Activated CD4-positive, alpha-beta T cell treated with anti-CD3 and anti-CD28 coated beads, Interleukin-2, Interleukin-4, amounts not matched to agents 100 ng/mL and 50 ng/mL, durations not matched to agents 16 hours and 8 hours (primary cell): ENCODE data around the gene PHF2.

Experiments
- DNase-seq: peaks from one replicate; pipeline ENCODE4 v3.0.0-alpha.2; 2020; ENCODE audit warnings: low spot score

Gene PHF2

DNA sequence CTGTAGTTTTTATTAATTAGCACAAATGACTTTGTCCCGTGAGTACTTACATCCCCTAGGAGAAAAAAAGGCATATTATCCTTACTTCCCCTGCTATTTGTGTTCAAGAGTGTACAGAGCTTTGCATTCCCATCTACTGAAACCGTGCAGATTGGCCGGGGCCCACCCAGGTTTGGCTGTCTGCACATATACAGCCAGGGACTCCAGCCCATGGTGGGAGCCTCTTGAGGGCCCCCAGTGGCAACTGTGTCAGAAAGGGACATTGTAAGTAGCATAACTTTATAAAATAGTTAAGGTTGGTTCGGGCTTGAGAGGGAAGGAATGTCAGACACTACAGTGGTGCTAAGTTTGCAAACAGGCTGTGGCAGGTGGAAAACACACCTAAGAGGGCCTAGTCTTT, 24.7 kb downstream of the PHF2 start:
- DNase-seq = no peak

DNA sequence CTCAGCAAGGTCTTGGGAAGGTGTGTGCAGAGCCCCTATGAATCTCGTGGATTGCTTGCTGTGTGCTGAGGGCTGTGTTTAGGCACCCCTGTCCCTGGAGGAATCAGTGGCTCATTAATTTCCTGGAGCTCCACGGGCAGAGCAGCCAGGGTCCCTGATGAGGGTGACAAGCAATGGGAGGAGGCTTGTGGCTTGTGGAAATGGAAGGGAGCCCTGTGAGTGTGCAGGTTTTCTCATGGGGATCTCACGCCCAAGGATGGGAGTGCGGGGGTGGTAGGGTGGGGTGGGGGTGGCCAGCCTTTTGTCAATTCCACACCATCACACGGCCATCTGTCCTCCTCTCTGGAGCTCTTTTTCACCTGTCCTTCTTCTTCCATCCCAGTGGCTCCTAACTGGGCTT, 25.3 kb downstream of the PHF2 start:
- no peak for DNase-seq

- no peak for DNase-seq
Observed at GRCh38 chr9:93603011-93603410, 26.6 kb downstream of the PHF2 start.

DNA sequence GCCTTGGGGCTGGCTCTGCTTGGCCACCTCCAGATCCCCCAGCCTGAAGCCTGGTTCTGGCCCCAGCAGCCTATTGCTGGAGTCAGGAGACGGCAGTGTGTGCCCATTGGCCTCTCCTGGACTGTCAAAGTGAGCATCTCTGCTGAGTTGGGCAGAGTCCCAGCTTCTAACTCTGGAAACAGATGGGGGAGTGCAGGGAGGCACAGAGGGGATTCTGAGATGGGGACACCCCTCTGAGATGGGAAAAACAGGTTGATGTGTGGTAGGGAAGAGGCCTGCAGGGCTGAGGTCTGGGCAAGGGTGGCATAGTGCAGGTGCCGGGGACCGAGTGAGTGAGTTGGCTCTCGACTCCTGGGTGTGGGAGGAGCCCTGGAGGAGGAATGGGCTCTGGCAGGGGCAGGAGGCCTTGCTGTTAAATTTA, 27.5 kb downstream of the PHF2 start:
- no peak for DNase-seq

- no peak for DNase-seq
Observed at GRCh38 chr9:93606187-93606586, 29.8 kb downstream of the PHF2 start.

DNA sequence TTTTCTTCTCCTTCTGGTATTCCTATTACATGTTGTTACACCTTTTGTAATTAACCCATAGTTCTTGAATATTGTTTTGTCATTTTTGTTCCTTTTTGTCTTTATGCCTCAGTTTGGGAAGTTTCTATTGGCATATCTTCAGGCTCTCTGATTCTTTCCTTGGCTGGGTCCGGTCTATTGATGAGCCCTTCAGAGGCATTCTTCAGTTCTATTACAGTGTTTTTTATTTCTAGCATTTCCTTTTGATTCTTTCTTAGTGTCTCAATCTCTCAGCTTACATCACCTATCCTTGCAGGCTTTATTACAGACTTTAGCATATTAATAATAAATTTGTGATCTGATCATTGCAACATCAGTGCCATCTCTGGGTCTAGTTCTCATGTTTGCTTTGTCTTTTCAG, 33.8 kb downstream of the PHF2 start:
- no peak for DNase-seq

DNA sequence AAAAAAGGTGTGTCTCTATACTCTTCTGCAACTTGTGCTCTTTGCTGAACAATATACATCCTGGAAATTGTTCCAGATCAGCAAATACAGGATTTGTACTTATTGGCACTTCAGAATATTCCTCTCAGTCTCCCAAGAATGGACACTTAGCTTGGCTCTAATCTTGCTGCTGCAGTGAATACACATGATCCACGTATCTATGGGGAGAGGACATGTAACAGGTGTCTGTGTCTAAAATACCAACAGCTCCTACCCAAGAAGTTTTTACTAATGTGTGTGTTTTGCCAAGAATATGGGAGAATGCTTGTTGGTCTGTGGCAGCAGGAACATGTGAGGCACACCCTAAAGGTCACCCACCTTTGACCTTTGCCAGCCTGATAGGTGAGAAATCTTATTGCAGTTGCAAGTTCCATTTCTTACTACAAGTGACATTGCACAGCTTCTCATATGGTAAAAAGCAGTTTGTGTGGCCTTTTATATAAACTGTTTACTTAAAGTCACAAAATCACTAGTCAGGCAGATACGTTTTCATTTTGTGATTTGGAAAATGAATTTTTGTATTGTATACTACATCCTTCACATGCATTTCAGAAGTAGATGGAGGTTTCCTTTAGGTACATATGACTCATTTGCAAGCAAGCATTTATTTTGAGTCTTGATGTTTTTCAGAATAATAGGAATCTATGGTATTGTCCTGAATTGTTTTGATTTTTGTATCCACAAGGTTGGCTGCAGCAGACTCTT, 35.8 kb downstream of the PHF2 start:
- DNase-seq = peak; percentile 33

DNA sequence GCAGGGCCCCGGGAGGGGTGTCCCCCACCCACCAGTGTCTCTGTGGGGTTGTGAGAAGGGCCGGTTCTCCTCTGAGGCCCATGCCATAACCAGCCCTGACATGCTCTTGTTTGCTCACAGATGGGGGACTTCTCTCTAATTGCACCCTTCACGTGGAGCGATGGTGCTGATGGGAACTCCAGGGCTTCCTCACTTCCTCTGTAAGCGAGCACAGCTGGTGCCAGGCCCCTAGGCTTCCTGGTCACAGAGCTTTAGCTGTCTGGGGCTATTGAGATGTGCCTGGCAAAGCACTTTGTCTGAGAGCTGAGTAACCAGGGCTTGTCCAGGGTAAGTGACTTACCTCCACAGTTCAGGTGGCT, 36.4 kb downstream of the PHF2 start:
- peak; percentile 3 for DNase-seq

GRCh38 chr9:93613174-93613573, 36.8 kb downstream of the PHF2 start:
- no peak for DNase-seq

GRCh38 chr9:93613791-93614190, 37.4 kb downstream of the PHF2 start:
- DNase-seq = no peak

GRCh38 chr9:93614830-93615468, 38.6 kb downstream of the PHF2 start:
- no peak for DNase-seq

DNA sequence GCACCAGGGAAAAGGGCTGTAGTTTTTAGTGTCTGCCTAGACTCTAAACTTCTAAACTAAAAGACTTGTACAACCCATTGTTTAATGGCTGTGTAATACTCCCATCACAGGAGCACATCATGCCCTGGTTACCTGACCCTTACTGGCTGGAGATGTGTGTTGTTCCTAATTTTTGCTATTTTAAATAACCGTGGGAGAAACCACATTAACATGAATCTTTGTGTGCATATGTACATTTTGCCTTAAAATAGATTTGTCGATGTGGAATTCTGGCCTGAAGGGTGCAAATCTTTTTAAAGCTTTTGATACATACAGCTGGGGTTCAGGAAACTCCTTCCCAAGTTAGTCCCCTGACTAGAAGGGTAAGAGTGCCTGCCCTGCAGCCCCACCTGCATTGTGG, 39.7 kb downstream of the PHF2 start:
- DNase-seq = no peak

DNA sequence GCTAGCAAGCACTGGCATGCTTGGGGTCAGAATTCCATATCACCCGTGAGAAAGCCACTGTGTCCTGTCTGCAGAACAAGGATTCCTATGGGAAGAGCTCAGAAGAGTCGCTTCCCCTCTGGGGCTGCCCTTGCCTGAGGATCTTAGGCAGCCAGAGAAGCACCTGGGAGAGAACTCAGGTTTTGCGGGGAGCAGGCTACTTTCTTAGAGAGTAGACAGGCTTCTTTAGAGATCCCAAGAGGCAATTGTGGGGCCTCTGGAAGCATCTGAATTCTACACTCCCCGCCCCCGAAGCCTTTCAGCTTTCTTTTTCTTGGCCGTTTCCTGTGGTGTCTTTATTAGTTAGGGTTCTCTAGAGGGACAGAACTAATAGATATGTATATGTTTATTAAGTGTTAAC, 40.9 kb downstream of the PHF2 start:
- DNase-seq = no peak

- no peak for DNase-seq
Observed at GRCh38 chr9:93619272-93619775, 42.9 kb downstream of the PHF2 start.

- DNase-seq = no peak
Observed at GRCh38 chr9:93620041-93620506, 43.7 kb downstream of the PHF2 start.

DNA sequence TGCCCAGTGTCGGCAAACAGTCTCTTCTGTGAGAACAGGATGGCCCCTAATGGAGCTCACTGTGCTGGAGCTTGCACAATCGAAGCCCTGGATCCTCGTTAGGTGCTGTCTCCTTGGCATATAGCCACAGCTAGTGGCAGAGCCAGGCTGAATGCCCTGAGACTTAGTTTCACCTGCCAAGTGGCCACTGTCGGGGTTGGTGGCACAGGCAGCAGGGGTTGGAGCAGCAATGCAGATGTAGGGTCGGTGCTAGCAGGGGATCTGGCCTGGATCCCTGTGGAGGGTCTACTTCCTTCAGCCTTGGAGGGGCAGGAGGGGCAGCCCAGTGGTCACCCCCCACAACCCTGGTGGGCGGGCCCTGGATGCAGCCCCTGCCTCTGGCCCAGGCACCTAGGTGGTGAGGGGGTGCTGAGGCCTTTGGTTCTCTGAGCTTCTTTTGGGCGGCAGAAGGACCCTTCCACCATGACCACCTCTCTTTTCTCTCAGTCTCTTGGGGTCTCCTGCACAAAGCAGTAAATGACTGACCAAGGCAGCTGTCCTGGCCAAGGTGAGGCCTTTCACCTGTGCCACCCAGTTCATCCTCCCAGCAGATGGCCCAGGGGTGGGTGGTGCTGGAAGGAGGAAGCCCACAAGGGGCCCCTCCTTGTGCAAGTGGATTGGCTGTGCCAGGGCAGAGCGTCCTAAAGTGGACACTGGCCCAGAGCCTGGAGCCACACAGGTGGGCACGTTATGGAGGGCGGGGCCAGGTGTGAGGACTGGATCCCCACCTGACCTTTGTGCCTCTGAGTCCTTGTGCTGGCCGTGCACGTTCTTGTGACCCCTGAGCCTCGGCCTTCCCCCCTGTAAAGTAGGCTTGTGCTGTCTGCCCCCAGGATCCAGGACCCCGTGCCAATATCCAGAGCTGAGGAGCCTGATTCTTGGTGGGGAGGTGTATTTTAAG, 44.8 kb downstream of the PHF2 start:
- no peak for DNase-seq

DNA sequence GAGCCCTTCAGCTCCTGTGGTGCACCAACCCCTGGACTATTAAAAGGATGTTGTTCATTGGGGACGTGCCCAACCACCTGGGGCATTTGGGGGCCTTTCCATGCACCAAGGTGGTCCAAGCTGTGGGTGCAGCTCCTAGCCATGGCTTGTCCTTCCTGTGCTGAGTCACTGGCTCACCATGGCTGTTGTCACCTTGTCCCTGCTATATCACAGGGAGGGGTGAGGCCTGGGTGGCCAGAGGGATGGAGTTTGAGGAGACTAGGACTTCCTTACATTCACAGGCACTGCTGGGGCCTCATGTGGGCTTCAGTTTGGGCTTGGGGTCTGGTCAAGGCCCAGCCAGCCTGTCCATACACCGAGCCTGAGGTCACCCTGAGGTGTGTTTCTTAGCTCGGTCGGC, 45.5 kb downstream of the PHF2 start:
- no peak for DNase-seq

- DNase-seq = no peak
Observed at GRCh38 chr9:93622691-93623090, 46.3 kb downstream of the PHF2 start.

GRCh38 chr9:93623753-93624152, 47.4 kb downstream of the PHF2 start:
- DNase-seq = no peak

DNA sequence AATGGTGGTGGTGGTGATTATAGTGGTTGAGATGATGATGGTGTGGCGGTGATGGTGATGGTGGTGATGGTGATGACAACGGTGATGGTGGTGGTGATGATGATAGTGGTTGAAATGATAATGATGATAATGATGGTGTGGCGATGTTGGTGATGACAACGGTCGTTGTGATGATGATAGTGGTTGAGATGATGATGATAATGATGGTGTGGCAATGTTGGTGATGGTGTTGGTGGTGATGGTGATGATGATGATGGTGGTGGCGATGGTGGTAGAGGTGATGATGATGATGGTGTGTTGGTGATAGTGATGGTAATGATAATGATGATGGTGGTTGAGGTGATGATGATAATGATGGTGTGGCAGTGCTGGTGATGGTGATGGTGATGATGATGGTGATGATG, 48.0 kb downstream of the PHF2 start:
- DNase-seq = no peak

GRCh38 chr9:93624977-93625376, 48.6 kb downstream of the PHF2 start:
- DNase-seq = no peak

DNA sequence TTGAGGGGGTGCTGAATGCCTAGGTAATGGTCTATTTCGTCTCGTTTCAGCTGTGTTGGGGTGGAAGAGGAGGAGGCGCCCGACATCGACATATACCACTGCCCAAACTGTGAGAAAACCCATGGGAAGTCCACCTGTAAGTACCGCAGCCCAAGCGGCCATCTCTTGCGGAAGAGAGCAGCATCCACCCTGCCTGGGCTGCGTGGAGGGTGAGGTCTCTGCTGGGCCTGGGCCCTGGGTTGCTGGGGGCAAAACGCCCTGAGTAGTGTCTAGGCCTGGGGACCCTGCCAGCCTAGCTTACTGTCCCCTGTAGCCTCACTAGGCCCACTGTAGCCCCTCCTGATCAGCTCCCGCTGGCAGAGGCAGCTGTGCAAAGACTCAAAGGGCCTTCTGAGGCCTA, 53.5 kb downstream of the PHF2 start:
- DNase-seq = no peak
